Erythroblast (primary cell): ENCODE measurements around the gene FOXD4L6.
"Not testable (repeated sequence)": the region's sequence is repeated elsewhere in the genome, so short reads cannot be mapped to it uniquely, and the experiment has no call there.

Source experiments
- GATA1 ChIP-seq: IDR thresholded peaks from 2 replicates; pipeline ENCODE4 v1.6.1; 2011; ENCODE audit warnings: low read depth, mild to moderate bottlenecking, control low read depth, low read length, moderate library complexity
- POLR2A ChIP-seq: IDR thresholded peaks from 2 replicates; pipeline ENCODE4 v1.6.1; 2011; ENCODE audit warnings: mild to moderate bottlenecking, low read length

- not testable (repeated sequence) for TF ChIP-seq POLR2A, GATA1
These were observed 4.7 kb downstream of the FOXD4L6 start for GRCh38 chr9:41123812-41124211.
